Fibroblast of the aortic adventitia (primary cell): ENCODE data around the gene DZIP1L. TPM values are rescaled to one million over a fixed set of nuclear protein-coding genes. Genes with fewer than 3 reads are reported as not detected.

Experiments
- DNase-seq: peaks from one replicate; pipeline ENCODE4 v3.0.0-alpha.2; 2010; ENCODE audit warnings: low read depth
- H3K4me3 ChIP-seq: 2 replicates; pipeline ENCODE4 v1.5.1; 2011; ENCODE audit warnings: low read depth, mild to moderate bottlenecking, control low read depth, low read length, moderate library complexity
- CTCF ChIP-seq: IDR thresholded peaks from 2 replicates; pipeline ENCODE4 v1.5.1; 2011; ENCODE audit warnings: mild to moderate bottlenecking, low read length, control low read depth, inconsistent platforms; ENCODE audit not compliant: insufficient read depth
- total RNA-seq: library from RNA; depleted of rRNA; stranded (reverse); fragments of >200 nt; gene quantifications from 2 replicates; pipeline ENCODE4 v1.2.3, GENCODE V29; 2012; ENCODE audit warnings: low replicate concordance

DZIP1L gene
- total RNA-seq, 1 donor = 28.3 TPM

DNA sequence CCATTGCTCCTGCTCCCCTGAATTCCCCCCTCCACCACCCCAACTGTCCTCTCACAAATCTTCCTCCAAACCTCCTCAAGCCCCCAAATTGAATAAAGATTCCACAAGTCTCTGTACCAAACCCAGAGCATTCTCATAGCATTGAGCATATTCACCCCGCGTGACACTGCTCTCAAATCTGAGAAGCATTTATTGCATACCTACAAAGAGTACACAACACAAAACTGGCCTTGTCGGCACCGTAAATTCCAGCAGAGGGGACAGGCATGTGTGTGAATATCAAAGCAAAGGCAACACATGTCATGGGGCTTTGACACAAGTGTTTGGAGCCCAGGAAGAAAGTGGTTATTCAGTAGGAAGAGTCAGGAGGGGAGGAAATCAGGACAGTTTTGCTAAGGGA lies 102.9 kb downstream of the DZIP1L start:
- H3K4me3 ChIP-seq = no peak overlapping the region
- DNase-seq = no peak
- TF ChIP-seq CTCF = no peak

Other genes starting within 250 kb of the DZIP1L start
- not detected in 2 replicates for gene CLDN18, start 105.4 kb downstream of the DZIP1L start, total RNA-seq
- gene A4GNT, start 16.8 kb upstream of the DZIP1L start, total RNA-seq = not detected in 2 replicates
- gene DBR1, start 59.3 kb upstream of the DZIP1L start, total RNA-seq = 17.5 and 26.6 TPM in 2 replicates
- 44.0 and 49.8 TPM in 2 replicates for gene ARMC8, start 71.7 kb upstream of the DZIP1L start, total RNA-seq
- 0.18 TPM in 1 of 2 replicates, not detected in the other for gene NME9, start 214.2 kb upstream of the DZIP1L start, total RNA-seq
- 31.2 and 53.3 TPM in 2 replicates for gene MRAS, start 233.0 kb upstream of the DZIP1L start, total RNA-seq